Measurements from ENCODE around the gene JADE1.
A peak's percentile ranks its signal among the peaks of the same experiment; 100 is the strongest.

The JADE1 gene

GRCh38 chr4:128823025-128823661 is 13.6 kb downstream of the JADE1 start:
- no peak for TF ChIP-seq ARNTL (CRISPR knock-in tag; IDR thresholded peaks at IDR 0.05; ENCODE audit: borderline replicate concordance, low read depth)
- peak; percentile 98 for TF ChIP-seq ISL1 (CRISPR knock-in tag; IDR thresholded peaks at IDR 0.05)
- no peak for TF ChIP-seq OSR1 (CRISPR knock-in tag; IDR thresholded peaks at IDR 0.05)
- TF ChIP-seq TOX (CRISPR knock-in tag; IDR thresholded peaks at IDR 0.05; ENCODE audit: borderline replicate concordance), result no peak
- TF ChIP-seq CSDC2 (CRISPR knock-in tag; IDR thresholded peaks at IDR 0.05), result no peak
- TF ChIP-seq ZNF565 (CRISPR knock-in tag; conservative IDR thresholded peaks at IDR 0.05; ENCODE audit: low read depth), result no peak
- TF ChIP-seq ZC3H10 (CRISPR knock-in tag; IDR thresholded peaks at IDR 0.05), result peak; percentile 85
- TF ChIP-seq ZFP3 (CRISPR knock-in tag; IDR thresholded peaks at IDR 0.05), result peak; percentile 100
- no peak for TF ChIP-seq ZFP30 (CRISPR knock-in tag; IDR thresholded peaks at IDR 0.05)
- no peak for TF ChIP-seq RARB (CRISPR knock-in tag; IDR thresholded peaks at IDR 0.05)
- TF ChIP-seq GLIS3 (CRISPR knock-in tag; IDR thresholded peaks at IDR 0.05), result no peak
- no peak for TF ChIP-seq CREB5 (CRISPR knock-in tag; IDR thresholded peaks at IDR 0.05; ENCODE audit: low read depth)
- TF ChIP-seq ESRRG (CRISPR knock-in tag; IDR thresholded peaks at IDR 0.05), result no peak
- TF ChIP-seq PPARA (CRISPR knock-in tag; IDR thresholded peaks at IDR 0.05; ENCODE audit: borderline replicate concordance), result no peak
- TF ChIP-seq, protein P1, sequence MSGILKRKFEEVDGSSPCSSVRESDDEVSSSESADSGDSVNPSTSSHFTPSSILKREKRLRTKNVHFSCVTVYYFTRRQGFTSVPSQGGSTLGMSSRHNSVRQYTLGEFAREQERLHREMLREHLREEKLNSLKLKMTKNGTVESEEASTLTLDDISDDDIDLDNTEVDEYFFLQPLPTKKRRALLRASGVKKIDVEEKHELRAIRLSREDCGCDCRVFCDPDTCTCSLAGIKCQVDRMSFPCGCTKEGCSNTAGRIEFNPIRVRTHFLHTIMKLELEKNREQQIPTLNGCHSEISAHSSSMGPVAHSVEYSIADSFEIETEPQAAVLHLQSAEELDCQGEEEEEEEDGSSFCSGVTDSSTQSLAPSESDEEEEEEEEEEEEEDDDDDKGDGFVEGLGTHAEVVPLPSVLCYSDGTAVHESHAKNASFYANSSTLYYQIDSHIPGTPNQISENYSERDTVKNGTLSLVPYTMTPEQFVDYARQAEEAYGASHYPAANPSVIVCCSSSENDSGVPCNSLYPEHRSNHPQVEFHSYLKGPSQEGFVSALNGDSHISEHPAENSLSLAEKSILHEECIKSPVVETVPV (CRISPR knock-in tag; IDR thresholded peaks at IDR 0.05), result no peak
- no peak for TF ChIP-seq ZNF8 (CRISPR knock-in tag; IDR thresholded peaks at IDR 0.05)
- no peak for TF ChIP-seq BACH2 (CRISPR knock-in tag; IDR thresholded peaks at IDR 0.05; ENCODE audit: borderline replicate concordance)
- TF ChIP-seq TCF4 (CRISPR knock-in tag; IDR thresholded peaks at IDR 0.05; ENCODE audit: borderline replicate concordance), result no peak; the same call in 1 of the 2 replicates
- TF ChIP-seq TSHZ2 (CRISPR knock-in tag; IDR thresholded peaks at IDR 0.05), result no peak
- TF ChIP-seq, protein P2, sequence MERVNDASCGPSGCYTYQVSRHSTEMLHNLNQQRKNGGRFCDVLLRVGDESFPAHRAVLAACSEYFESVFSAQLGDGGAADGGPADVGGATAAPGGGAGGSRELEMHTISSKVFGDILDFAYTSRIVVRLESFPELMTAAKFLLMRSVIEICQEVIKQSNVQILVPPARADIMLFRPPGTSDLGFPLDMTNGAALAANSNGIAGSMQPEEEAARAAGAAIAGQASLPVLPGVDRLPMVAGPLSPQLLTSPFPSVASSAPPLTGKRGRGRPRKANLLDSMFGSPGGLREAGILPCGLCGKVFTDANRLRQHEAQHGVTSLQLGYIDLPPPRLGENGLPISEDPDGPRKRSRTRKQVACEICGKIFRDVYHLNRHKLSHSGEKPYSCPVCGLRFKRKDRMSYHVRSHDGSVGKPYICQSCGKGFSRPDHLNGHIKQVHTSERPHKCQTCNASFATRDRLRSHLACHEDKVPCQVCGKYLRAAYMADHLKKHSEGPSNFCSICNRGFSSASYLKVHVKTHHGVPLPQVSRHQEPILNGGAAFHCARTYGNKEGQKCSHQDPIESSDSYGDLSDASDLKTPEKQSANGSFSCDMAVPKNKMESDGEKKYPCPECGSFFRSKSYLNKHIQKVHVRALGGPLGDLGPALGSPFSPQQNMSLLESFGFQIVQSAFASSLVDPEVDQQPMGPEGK (CRISPR knock-in tag; IDR thresholded peaks at IDR 0.05; ENCODE audit: borderline replicate concordance), result peak; percentile 83
- TF ChIP-seq ZNF70 (CRISPR knock-in tag; IDR thresholded peaks at IDR 0.05), result no peak
- no peak; the same call in 1 of the 2 replicates for TF ChIP-seq SNAI2 (CRISPR knock-in tag; IDR thresholded peaks at IDR 0.05)
- TF ChIP-seq POU6F1 (CRISPR knock-in tag; IDR thresholded peaks at IDR 0.05; ENCODE audit: borderline replicate concordance, low read depth), result peak; percentile 87; the same call in 1 of the 2 replicates
- ATAC-seq, result peak; percentile 82

- no peak for ATAC-seq
- TF ChIP-seq BACH2 (CRISPR knock-in tag; IDR thresholded peaks at IDR 0.05; ENCODE audit: borderline replicate concordance), result no peak
- no peak for TF ChIP-seq ARNTL (CRISPR knock-in tag; IDR thresholded peaks at IDR 0.05; ENCODE audit: borderline replicate concordance, low read depth)
Observed at GRCh38 chr4:128825226-128825625, 15.7 kb downstream of the JADE1 start.
